Middle frontal gyrus (tissue), 1 donor: ENCODE results near the gene BIRC5.

Experiments used
- DNase-seq: peaks from one replicate; pipeline ENCODE4 v3.0.0-alpha.2; 2015; ENCODE audit warnings: low spot score; ENCODE audit errors: extremely low spot score

The BIRC5 gene

GRCh38 chr17:78183916-78184315, 30.1 kb upstream of the BIRC5 start:
- DNase-seq = no peak

DNA sequence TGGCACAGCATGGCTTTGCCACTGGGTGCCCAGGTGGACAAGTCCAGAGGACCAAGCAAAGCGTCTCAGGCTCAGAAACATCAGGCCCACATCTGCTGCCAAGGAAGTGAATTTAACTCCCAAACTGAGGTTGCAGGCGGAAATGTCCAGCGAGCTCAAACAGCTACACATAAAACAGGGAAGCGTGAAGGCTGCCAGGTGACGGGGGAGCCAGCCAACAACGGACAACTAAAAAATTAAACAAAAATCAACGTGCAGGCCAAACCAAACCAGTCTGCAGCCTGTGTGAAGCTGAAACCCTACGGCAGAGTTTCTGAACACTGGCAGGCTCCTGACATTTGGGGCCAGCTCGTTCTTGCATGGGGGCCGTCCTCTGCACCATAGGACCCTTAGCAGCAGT, 29.7 kb upstream of the BIRC5 start:
- DNase-seq = no peak

DNA sequence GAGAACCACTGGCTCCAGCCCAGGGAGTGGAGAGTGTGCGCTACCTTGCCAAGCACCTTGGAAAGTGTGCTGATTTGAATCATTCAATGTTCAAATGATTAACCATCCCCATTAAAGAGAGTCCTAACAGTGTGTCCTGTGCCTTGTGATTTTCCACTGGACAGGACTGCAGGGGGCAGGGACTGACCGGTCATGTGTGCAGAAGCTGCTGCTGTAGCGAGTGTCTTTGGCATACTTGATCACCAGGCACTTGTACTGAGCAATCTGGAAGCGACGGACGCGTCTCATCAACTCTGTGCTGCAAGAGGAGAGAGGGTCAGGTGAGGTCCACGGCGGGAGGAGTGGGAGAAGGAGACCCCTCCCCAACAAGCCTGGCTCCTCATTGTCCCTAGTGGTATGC, 29.2 kb upstream of the BIRC5 start:
- no peak for DNase-seq

DNA sequence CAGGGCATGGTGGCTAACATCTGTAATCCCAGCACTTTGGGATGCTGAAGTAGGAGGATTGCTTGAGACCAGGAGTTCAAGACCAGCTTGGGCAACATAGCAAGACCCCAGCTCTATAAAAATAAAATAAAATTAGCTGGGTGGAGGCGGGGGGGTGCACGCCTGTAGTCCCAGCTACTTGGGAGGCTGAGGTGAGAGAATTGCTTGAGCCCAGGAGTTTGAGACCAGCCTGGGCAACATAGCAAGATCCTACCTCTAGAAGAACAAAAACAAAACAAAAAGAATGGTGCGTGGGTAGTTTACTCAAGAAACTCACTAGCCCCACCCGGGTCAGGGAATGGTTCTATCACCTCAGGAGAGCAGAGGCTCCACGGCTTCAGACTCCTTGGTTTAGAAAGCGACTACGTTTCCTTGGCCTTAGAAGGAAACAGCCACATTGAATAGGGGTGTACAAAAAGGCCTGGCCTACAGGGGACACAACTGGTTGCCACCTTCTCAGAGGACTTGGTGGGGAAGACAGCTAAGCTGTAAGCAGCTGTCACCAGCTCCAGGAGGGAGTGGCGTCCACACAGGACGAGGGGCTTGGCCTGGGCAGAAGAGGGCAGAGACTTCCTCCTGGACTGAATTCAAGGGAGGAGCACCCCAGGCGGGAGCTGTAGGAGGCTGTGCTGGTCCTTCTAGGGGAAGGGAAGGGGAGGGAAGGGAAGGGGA, 27.9 kb upstream of the BIRC5 start:
- DNase-seq = no peak

GRCh38 chr17:78186692-78187595, 27.1 kb upstream of the BIRC5 start, which contains the start of the genes AFMID and TK1:
Gene AFMID (plus strand): TSS chr17:78187362. CDS start chr17:78187371, 9 bp downstream.
Gene TK1 (minus strand): TSS chr17:78187052. CDS start chr17:78186994, 58 bp downstream.
- peak; percentile 93 for DNase-seq

DNA sequence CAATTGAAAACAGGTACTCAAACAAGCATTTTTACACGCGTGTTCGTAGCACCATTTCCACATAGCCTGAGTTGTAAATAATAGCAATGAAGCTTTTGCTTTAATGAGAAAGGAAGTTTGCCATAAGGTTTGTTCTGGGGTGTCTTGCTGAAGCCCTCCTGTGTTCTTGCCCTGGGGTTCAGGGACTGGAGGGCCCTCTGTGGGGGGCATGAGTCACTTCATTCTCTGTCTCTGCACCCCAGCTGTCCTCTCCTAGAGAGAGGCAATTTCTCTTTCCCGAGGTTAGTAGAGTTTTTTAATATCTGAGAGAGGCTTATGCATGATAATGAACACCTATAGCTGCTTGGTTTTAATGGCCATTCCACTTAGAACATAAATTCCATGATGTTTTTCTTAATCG, 17.3 kb upstream of the BIRC5 start:
- no peak for DNase-seq

GRCh38 chr17:78197147-78197832, 16.8 kb upstream of the BIRC5 start:
- no peak for DNase-seq

DNA sequence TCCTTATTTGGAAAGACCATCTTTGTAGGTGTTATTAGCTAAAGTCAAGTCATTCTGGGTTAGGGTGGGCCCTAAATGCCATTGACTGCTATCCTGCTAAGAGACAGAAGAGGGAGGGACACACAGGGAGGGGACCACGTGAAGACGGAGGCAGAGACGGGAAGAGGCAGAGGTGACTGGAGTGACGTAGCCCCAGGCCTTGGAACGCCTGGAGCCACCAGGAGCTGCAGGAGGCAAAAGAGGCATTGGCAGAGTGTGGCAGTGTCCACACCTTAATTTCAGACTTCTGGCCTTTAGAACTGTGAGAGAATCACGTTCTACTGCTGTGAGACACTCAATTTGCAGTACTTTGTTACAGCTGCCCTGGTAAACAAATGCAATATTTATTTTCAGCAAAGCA, 13.6 kb upstream of the BIRC5 start:
- DNase-seq = no peak

- no peak for DNase-seq
Observed at GRCh38 chr17:78202666-78203065, 11.4 kb upstream of the BIRC5 start.

- DNase-seq = no peak
Observed at GRCh38 chr17:78204387-78205123, 9.5 kb upstream of the BIRC5 start.

DNA sequence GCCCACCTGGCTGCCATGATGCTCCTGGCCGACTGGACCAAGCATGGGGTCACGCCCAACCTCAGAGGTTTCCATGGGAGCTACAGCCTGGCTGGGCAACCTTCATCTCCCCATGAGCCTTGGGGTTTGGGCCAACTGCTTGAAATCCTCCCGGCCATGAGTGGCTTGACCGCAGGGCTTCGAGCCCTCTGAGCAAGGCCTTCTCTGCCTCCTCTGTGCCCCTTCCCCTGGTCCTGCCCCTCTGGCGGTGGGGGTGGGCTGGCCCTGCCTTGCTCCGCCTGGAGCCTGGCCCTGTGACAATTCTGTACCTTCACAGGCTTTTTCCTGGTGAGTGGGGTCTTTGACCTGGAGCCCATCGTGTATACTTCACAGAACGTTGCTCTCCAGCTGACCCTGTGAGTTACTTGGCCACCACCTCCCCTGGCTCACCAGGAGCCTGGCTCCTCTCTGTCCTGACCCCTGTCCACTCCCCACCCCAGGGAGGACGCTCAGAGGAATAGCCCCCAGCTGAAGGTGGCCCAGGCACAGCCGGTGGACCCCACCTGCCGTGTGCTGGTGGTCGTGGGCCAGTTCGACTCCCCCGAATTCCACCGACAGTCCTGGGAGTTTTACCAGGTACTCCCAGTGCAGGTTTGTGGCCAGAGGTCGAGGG, 8.8 kb upstream of the BIRC5 start:
- DNase-seq = no peak

GRCh38 chr17:78206298-78206697, 7.8 kb upstream of the BIRC5 start:
- DNase-seq = no peak

- DNase-seq = no peak
Observed at GRCh38 chr17:78208486-78208885, 5.6 kb upstream of the BIRC5 start.

- no peak for DNase-seq
Observed at GRCh38 chr17:78210111-78210510, 3.9 kb upstream of the BIRC5 start.

DNA sequence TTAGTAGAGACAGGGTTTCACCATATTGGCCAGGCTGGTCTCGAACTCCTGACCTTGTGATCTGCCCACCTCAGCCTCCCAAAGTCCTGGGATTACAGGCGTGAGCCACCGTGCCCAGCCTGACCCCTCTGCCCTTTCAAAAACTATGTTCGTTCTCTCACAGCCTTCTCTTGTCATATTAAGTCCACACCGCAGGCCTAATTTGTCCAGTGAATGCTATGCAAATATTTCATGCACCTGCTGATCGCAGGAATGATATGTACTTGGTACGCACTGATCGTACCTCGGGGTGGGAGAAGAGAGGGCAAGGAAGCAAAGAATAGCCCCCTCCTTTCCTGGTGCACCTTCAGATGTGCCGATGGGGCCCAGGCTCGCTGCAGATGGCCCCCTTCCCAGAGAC, 3.0 kb upstream of the BIRC5 start:
- no peak for DNase-seq

DNA sequence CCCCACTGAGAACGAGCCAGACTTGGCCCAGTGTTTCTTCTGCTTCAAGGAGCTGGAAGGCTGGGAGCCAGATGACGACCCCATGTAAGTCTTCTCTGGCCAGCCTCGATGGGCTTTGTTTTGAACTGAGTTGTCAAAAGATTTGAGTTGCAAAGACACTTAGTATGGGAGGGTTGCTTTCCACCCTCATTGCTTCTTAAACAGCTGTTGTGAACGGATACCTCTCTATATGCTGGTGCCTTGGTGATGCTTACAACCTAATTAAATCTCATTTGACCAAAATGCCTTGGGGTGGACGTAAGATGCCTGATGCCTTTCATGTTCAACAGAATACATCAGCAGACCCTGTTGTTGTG, 631 bp downstream of the BIRC5 start:
- no peak for DNase-seq

DNA sequence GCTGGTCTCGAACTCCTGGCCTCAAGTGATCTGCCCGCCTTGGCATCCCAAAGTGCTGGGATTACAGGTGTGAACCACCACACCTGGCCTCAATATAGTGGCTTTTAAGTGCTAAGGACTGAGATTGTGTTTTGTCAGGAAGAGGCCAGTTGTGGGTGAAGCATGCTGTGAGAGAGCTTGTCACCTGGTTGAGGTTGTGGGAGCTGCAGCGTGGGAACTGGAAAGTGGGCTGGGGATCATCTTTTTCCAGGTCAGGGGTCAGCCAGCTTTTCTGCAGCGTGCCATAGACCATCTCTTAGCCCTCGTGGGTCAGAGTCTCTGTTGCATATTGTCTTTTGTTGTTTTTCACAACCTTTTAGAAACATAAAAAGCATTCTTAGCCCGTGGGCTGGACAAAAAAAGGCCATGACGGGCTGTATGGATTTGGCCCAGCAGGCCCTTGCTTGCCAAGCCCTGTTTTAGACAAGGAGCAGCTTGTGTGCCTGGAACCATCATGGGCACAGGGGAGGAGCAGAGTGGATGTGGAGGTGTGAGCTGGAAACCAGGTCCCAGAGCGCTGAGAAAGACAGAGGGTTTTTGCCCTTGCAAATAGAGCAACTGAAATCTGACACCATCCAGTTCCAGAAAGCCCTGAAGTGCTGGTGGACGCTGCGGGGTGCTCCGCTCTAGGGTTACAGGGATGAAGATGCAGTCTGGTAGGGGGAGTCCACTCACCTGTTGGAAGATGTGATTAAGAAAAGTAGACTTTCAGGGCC, 5.5 kb downstream of the BIRC5 start:
- no peak for DNase-seq

GRCh38 chr17:78223061-78223460, 9.0 kb downstream of the BIRC5 start:
- DNase-seq = no peak

DNA sequence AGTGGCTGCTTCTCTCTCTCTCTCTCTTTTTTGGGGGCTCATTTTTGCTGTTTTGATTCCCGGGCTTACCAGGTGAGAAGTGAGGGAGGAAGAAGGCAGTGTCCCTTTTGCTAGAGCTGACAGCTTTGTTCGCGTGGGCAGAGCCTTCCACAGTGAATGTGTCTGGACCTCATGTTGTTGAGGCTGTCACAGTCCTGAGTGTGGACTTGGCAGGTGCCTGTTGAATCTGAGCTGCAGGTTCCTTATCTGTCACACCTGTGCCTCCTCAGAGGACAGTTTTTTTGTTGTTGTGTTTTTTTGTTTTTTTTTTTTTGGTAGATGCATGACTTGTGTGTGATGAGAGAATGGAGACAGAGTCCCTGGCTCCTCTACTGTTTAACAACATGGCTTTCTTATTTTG, 9.7 kb downstream of the BIRC5 start:
- DNase-seq = no peak
